Esophagus muscularis mucosa (tissue), 4 donors: ENCODE data around the gene TLX2.

ENCODE experiments used
- CTCF ChIP-seq, 3 experiments: fragments of 200-600 bp in 2 of 3; fragments of 450-650 bp in 1 of 3; sonication (generic) in 2 of 3; IDR thresholded peaks; one replicate each; pipeline ENCODE4 v1.5.1; 2017 to 2019; ENCODE audit warnings: antibody characterized with exemption in 3 of 3, mild to moderate bottlenecking in 2 of 3, moderate library complexity in 1 of 3
- EP300 ChIP-seq: sonication (generic); formaldehyde crosslinking; IDR thresholded peaks from one replicate; pipeline ENCODE4 v1.6.1; 2017; ENCODE audit warnings: antibody characterized with exemption
- POLR2A ChIP-seq: fragments of 450-650 bp; IDR thresholded peaks from one replicate; pipeline ENCODE4 v1.6.1; 2017; ENCODE audit warnings: antibody characterized with exemption, moderate library complexity, mild to moderate bottlenecking, low read depth

- TF ChIP-seq CTCF (IDR thresholded peaks at IDR 0.05) (no peak), POLR2A (no peak), EP300 (no peak)
Observed at GRCh38 chr2:74544634-74545033, 30.4 kb downstream of the TLX2 start.
